ENCODE measurements around the gene GABRP.

GABRP gene

GRCh38 chr5:170860818-170861666 is 77.5 kb downstream of the GABRP start:
- no peak for TF ChIP-seq EP300 (IDR thresholded peaks at IDR 0.05; ENCODE audit: borderline replicate concordance)
- TF ChIP-seq TAF1 (IDR thresholded peaks at IDR 0.05; ENCODE audit: low read depth) = no peak
- no peak for TF ChIP-seq CEBPB (IDR thresholded peaks at IDR 0.05)
- TF ChIP-seq MAX (IDR thresholded peaks at IDR 0.05) = no peak
- no peak for TF ChIP-seq ZBTB7A (IDR thresholded peaks at IDR 0.05; ENCODE audit: low read depth)
- TF ChIP-seq FOXM1 (IDR thresholded peaks at IDR 0.05; ENCODE audit: borderline replicate concordance, low read depth) = no peak

DNA sequence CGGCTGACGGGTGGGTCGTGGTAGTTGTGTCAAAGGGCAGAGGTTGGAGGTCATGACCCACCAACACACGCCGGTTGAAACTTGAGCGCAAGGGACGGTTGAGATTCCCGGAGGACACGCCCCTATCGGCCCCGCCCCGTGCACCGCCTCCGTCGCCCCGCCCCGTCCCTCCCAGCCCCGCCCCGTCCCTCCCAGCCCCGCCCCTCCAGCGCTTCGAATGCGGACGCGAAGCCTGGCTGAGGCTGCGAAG is 78.1 kb downstream of the GABRP start:
- TF ChIP-seq FOXM1 (IDR thresholded peaks at IDR 0.05; ENCODE audit: borderline replicate concordance, low read depth) (no peak), EP300 (IDR thresholded peaks at IDR 0.05; ENCODE audit: borderline replicate concordance) (no peak), MAX (IDR thresholded peaks at IDR 0.05) (no peak), ZBTB7A (IDR thresholded peaks at IDR 0.05; ENCODE audit: low read depth) (no peak), EGR1 (IDR thresholded peaks at IDR 0.05) (no peak), YY1 (IDR thresholded peaks at IDR 0.05; ENCODE audit: low read depth) (no peak), TAF1 (IDR thresholded peaks at IDR 0.05; ENCODE audit: low read depth) (no peak)

DNA sequence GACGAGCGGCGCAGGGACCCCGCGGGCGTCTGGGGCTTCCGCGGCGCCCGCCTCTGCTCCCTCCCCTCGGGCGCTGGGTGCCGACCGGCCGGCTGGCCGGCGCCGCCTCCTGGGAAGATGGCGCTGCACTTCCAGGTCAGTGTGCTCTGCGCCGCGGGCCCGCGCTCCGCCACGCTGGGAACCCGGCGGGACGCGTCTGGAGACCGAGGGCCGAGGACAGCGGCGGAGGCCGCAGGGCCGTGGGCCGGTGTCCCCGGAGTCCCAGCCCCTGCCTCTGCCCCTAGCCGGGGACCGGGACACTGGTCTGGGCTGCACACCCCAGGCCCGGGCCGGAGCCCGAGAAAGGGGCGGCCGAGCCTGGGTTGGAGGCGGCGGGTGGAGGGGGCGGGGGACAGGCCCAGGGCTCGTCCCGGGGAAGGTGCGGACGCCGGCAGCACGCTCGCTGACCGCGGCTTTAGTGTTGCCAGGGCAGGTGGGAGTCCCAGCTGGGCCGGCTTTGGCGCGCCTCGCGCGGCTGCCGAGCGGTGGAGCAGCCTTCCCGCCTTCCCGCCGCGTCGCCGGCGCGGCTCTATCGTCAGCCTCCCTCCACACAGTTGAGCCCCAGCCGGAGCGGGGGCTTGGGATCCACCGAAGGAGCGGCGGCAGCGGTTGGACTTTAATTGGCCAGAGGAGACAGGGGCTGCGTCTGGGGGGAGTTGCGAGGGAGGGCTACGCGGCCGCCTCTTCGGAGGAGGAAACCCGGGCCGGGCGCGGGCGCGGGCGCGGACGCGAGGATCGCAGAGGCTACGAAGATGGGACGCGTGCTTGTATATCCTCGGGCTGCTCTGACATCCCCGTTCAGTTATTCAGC is 78.6 kb downstream of the GABRP start, which contains the start of gene RANBP17:
RANBP17 (plus strand) TSS at position 102 of the 850 bp plus-strand sequence.
- TF ChIP-seq, protein P1, sequence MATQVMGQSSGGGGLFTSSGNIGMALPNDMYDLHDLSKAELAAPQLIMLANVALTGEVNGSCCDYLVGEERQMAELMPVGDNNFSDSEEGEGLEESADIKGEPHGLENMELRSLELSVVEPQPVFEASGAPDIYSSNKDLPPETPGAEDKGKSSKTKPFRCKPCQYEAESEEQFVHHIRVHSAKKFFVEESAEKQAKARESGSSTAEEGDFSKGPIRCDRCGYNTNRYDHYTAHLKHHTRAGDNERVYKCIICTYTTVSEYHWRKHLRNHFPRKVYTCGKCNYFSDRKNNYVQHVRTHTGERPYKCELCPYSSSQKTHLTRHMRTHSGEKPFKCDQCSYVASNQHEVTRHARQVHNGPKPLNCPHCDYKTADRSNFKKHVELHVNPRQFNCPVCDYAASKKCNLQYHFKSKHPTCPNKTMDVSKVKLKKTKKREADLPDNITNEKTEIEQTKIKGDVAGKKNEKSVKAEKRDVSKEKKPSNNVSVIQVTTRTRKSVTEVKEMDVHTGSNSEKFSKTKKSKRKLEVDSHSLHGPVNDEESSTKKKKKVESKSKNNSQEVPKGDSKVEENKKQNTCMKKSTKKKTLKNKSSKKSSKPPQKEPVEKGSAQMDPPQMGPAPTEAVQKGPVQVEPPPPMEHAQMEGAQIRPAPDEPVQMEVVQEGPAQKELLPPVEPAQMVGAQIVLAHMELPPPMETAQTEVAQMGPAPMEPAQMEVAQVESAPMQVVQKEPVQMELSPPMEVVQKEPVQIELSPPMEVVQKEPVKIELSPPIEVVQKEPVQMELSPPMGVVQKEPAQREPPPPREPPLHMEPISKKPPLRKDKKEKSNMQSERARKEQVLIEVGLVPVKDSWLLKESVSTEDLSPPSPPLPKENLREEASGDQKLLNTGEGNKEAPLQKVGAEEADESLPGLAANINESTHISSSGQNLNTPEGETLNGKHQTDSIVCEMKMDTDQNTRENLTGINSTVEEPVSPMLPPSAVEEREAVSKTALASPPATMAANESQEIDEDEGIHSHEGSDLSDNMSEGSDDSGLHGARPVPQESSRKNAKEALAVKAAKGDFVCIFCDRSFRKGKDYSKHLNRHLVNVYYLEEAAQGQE (IDR thresholded peaks at IDR 0.05; ENCODE audit: low read depth) = no peak
- TF ChIP-seq TCF12 (IDR thresholded peaks at IDR 0.05; ENCODE audit: low read depth) (peak; percentile 15; the same call in 1 of the 2 replicates), EP300 (IDR thresholded peaks at IDR 0.05; ENCODE audit: borderline replicate concordance) (no peak), TAF1 (IDR thresholded peaks at IDR 0.05; ENCODE audit: low read depth) (peak; percentile 89), CEBPB (IDR thresholded peaks at IDR 0.05) (no peak), EGR1 (IDR thresholded peaks at IDR 0.05) (no peak), FOXM1 (IDR thresholded peaks at IDR 0.05; ENCODE audit: borderline replicate concordance, low read depth) (no peak), CREB1 (IDR thresholded peaks at IDR 0.05; ENCODE audit: low read depth) (no peak), NFIC (IDR thresholded peaks at IDR 0.05) (no peak), YY1 (IDR thresholded peaks at IDR 0.05; ENCODE audit: low read depth) (peak; percentile 91), USF1 (IDR thresholded peaks at IDR 0.05) (no peak), ZBTB7A (IDR thresholded peaks at IDR 0.05; ENCODE audit: low read depth) (no peak), RAD21 (IDR thresholded peaks at IDR 0.05; ENCODE audit: low read depth) (no peak; the same call in 1 of the 2 replicates), MAX (IDR thresholded peaks at IDR 0.05) (peak; percentile 66)

DNA sequence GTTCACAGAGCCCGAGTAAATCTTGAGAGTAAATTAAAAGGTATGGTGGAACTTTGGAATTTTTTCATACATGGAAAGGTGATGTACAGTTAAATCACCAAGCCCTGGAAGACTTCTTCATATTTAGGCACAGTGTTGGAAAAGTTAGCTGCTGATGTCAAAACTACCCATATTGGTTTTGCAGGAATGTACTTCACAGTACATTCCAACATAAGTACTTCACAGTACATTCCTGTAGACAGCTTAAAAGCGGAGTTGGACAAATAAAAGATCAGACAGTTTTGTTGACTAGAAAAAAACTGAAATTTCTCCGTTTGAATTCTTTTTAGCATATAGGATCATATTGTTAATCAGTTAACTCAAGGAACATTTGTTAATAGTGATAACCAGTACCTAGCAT is 80.1 kb downstream of the GABRP start:
- TF ChIP-seq CEBPB (IDR thresholded peaks at IDR 0.05) = no peak
- no peak for TF ChIP-seq FOXM1 (IDR thresholded peaks at IDR 0.05; ENCODE audit: borderline replicate concordance, low read depth)
- TF ChIP-seq EP300 (IDR thresholded peaks at IDR 0.05; ENCODE audit: borderline replicate concordance) = no peak
- no peak for TF ChIP-seq YY1 (IDR thresholded peaks at IDR 0.05; ENCODE audit: low read depth)
- TF ChIP-seq TAF1 (IDR thresholded peaks at IDR 0.05; ENCODE audit: low read depth) = no peak
- no peak for TF ChIP-seq MAX (IDR thresholded peaks at IDR 0.05)
- TF ChIP-seq, protein P1 (IDR thresholded peaks at IDR 0.05; ENCODE audit: low read depth) = no peak
- TF ChIP-seq NFIC (IDR thresholded peaks at IDR 0.05) = no peak
- no peak for TF ChIP-seq ZBTB7A (IDR thresholded peaks at IDR 0.05; ENCODE audit: low read depth)
- no peak for TF ChIP-seq TCF12 (IDR thresholded peaks at IDR 0.05; ENCODE audit: low read depth)
- no peak for TF ChIP-seq TEAD4 (IDR thresholded peaks at IDR 0.05)
- no peak for TF ChIP-seq EGR1 (IDR thresholded peaks at IDR 0.05)

Measured in Ishikawa (cell line).